HFFc6 (cell line): ENCODE results near the gene POLG. TPM values are rescaled to one million over a fixed set of nuclear protein-coding genes. Genes with fewer than 3 reads are reported as not detected.
A peak's percentile ranks its signal among the peaks of the same experiment; 100 is the strongest.
"Not testable (repeated sequence)": the region's sequence is repeated elsewhere in the genome, so short reads cannot be mapped to it uniquely, and the experiment has no call there.

ENCODE experiments used
- DNase-seq: peaks from one replicate; pipeline ENCODE4 v3.0.0-alpha.2; 2018
- H3K27ac Mint-ChIP-seq: 2 replicates; pipeline ENCODE4 v1.8.0; 2020; ENCODE audit warnings: mild to moderate bottlenecking, mixed read lengths
- H3K27me3 Mint-ChIP-seq: 2 replicates; pipeline ENCODE4 v1.8.0; 2021; ENCODE audit warnings: mild to moderate bottlenecking, moderate library complexity, mixed read lengths; ENCODE audit not compliant: insufficient read depth
- H3K36me3 Mint-ChIP-seq: 2 replicates; pipeline ENCODE4 v1.8.0; 2021; ENCODE audit warnings: low read depth, mixed read lengths
- H3K4me1 Mint-ChIP-seq: 2 replicates; pipeline ENCODE4 v1.8.0; 2020; ENCODE audit warnings: low read depth, mixed read lengths
- H3K4me3 Mint-ChIP-seq: 2 replicates; pipeline ENCODE4 v1.8.0; 2020; ENCODE audit warnings: mild to moderate bottlenecking, moderate library complexity, mixed read lengths
- H3K9me3 Mint-ChIP-seq: 2 replicates; pipeline ENCODE4 v1.8.0; 2020; ENCODE audit warnings: mild to moderate bottlenecking, mixed read lengths
- CTCF ChIP-seq: fragments of 200-600 bp; sonication (generic); IDR thresholded peaks from 2 replicates; pipeline ENCODE4 v1.5.0; 2021; ENCODE audit warnings: antibody characterized with exemption, mild to moderate bottlenecking
- microRNA-seq: library from miRNA; unstranded; fragments of <30 nt; microRNA quantifications from one replicate; pipeline ENCODE4, GENCODE V29; 2019
- total RNA-seq, 6 experiments: library from RNA; stranded (reverse); fragmentation: NEBNext Ultra II Directional; extraction: Animal tissue kit (Norgen Biotek cat#: 25700); gene quantifications; 2 replicates in 1 of 6; 3 replicates in 5 of 6; pipeline ENCODE4 v1.2.3, GENCODE V29; 2021

Gene POLG
- total RNA-seq, 6 experiments from 2014 or later = 33.1 to 48.3 (median 35.2) TPM

GRCh38 chr15:89293012-89293411 is 41.6 kb downstream of the POLG start:
- TF ChIP-seq CTCF = peak; percentile 37; the same call in 1 of the 2 replicates
- no peak for DNase-seq
- no peaks in the 10 kb centered on the region for H3K9me3 Mint-ChIP-seq
- H3K36me3 Mint-ChIP-seq = no peaks in the 10 kb centered on the region
- H3K4me3 Mint-ChIP-seq = no peak overlapping the region
- H3K4me1 Mint-ChIP-seq = peaks cover 17% of the 10 kb centered on the region
- H3K27me3 Mint-ChIP-seq = no peaks in the 10 kb centered on the region
- no peak overlapping the region for H3K27ac Mint-ChIP-seq

DNA sequence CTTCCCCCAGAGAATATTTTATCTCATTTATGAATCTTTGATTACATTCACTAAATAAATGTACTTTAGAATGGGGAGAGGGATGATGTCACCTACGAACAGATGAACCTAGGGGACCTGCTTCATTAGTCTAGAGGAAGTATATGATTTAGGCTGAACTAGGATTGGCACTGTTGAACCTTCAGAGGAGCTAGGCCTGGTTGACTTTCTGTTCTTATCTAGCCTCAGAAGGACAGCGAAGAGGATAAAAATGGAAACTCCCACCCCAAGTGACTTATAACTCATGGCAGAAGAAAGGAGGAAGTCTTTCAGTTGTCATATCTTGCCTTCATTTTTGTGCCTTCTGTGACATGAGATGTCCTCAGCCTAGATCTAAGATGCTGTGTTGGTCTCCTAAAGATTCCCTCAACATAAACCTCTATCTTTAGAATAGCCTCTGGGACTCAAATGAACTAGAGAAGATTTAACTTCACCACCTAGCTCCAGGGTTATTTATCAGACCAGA is 42.6 kb downstream of the POLG start:
- Mint-ChIP-seq H3K36me3 (peaks cover 5% of the 10 kb centered on the region; the same call in 1 of the 2 replicates), H3K27ac (no peak overlapping the region), H3K9me3 (no peaks in the 10 kb centered on the region), H3K4me3 (no peak overlapping the region), H3K27me3 (no peaks in the 10 kb centered on the region), H3K4me1 (peaks cover 17% of the 10 kb centered on the region)
- TF ChIP-seq CTCF = no peak
- no peak for DNase-seq

- peaks cover 19% of the 10 kb centered on the region for H3K36me3 Mint-ChIP-seq
- no peaks in the 10 kb centered on the region for H3K9me3 Mint-ChIP-seq
- no peaks in the 10 kb centered on the region; the same call in 1 of the 2 replicates for H3K27me3 Mint-ChIP-seq
- peaks cover 15% of the 10 kb centered on the region for H3K4me1 Mint-ChIP-seq
- no peak for DNase-seq
- TF ChIP-seq CTCF = no peak
- H3K4me3 Mint-ChIP-seq = no peak overlapping the region
- no peak overlapping the region for H3K27ac Mint-ChIP-seq
These were observed 51.4 kb downstream of the POLG start for GRCh38 chr15:89283201-89283600.

DNA sequence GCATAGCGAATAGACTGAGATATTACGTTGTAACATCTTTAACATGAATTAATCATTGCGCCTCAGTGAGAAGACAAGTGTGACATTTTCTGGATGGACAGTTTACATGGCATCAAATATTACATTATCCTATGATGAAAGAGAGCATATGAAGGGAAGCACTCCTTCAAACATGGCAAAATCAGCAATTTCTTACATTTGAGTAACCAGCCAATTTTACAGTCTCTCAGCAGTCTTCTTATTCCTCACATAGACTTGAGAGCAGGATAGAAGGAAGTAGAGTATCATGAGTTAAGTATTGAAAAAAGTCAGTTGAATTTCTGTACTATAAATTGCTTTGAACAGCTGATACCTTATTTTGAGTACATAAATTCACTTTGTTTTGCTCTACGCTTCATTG is 52.0 kb downstream of the POLG start:
- DNase-seq = no peak
- Mint-ChIP-seq H3K27ac (no peak overlapping the region), H3K4me1 (peaks cover 20% of the 10 kb centered on the region), H3K4me3 (no peak overlapping the region), H3K27me3 (no peaks in the 10 kb centered on the region; the same call in 1 of the 2 replicates), H3K36me3 (peaks cover 19% of the 10 kb centered on the region), H3K9me3 (no peaks in the 10 kb centered on the region)
- no peak for TF ChIP-seq CTCF

- no peak for DNase-seq
- Mint-ChIP-seq H3K4me3 (no peak overlapping the region), H3K9me3 (no peaks in the 10 kb centered on the region)
These were observed 56.3 kb downstream of the POLG start for GRCh38 chr15:89278307-89278706.

DNA sequence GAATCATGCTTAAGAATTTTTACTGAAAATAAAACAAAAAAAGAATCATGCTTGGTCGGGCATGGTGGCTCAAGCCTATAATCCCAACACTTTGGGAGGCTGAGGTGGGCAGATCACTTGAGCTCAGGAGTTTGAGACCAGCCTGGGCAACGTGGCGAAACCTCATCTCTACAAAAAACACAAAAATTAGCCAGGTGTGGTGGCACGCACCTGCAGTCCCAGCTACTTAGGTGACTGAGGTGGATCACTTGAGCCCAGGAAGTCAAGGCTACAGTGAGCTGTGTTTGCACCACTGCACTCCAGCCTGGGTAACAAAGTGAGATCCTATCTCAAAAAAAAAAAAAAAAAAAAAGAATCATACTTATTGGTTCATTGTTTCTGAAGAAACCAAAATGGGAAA is 57.3 kb downstream of the POLG start:
- not testable (repeated sequence) for H3K4me3 Mint-ChIP-seq, H3K36me3 Mint-ChIP-seq, DNase-seq, H3K27me3 Mint-ChIP-seq, H3K27ac Mint-ChIP-seq, H3K9me3 Mint-ChIP-seq
- H3K4me1 Mint-ChIP-seq = peaks cover 20% of the 10 kb centered on the region

More at GRCh38 chr15:89278307-89278706, 56.3 kb downstream of the POLG start:
- Mint-ChIP-seq H3K27me3 (no peaks in the 10 kb centered on the region), H3K36me3 (no peaks in the 10 kb centered on the region; the same call in 1 of the 2 replicates), H3K4me1 (peaks cover 20% of the 10 kb centered on the region), H3K27ac (no peak overlapping the region)
- TF ChIP-seq CTCF = no peak

Small RNA genes within 50 kb of the gene (microRNA-seq; reads per million reads assigned to microRNA genes)
- gene MIR6766 (3.1 reads per million), gene MIR9-3 (not detected)

Other genes with a start within 250 kb of the POLG start
- gene ABHD2, start 246.4 kb downstream of the POLG start, total RNA-seq = 10 to 100 TPM; 43.1 to 63.5 (median 51.8) TPM
- gene RLBP1, start 113.2 kb downstream of the POLG start, total RNA-seq = not detected
- 10 to 100 TPM; 22.3 to 50.8 (median 48.4) TPM for gene FANCI, start 90.8 kb downstream of the POLG start, total RNA-seq
- gene RHCG, start 161.8 kb upstream of the POLG start, total RNA-seq = not detected
- 1 to 10 TPM; 3.0 to 6.0 (median 5.0) TPM for gene TICRR, start 240.6 kb upstream of the POLG start, total RNA-seq